Fibroblast of lung (primary cell): ENCODE results near the gene RNF167.

Experiments
- CTCF ChIP-seq, 2 donors: IDR thresholded peaks in 1 of 2; conservative IDR thresholded peaks in 1 of 2; 1 replicate in 1 of 2; 2 replicates in 1 of 2; pipeline ENCODE4 v1.5.1; 2011 to 2012; ENCODE audit warnings: low read length in 2 of 2, control low read depth in 1 of 2, inconsistent platforms in 1 of 2, low read depth in 1 of 2, mild to moderate bottlenecking in 1 of 2
- EZH2 ChIP-seq: IDR thresholded peaks from 2 replicates; pipeline ENCODE4 v1.5.1; 2012; ENCODE audit warnings: low read length, control low read depth, mild to moderate bottlenecking; ENCODE audit errors: missing control alignments

- no peak for TF ChIP-seq CTCF (conservative IDR thresholded peaks at IDR 0.05 in 1 of 2, IDR thresholded peaks at IDR 0.05 in 1 of 2; ENCODE audit: low read depth in 1 of 2, low read length in 2 of 2)
- no peak for TF ChIP-seq EZH2
Observed at GRCh38 chr17:4966844-4967538, 26.9 kb downstream of the RNF167 start.
